Measurements from ENCODE around the gene BPIFB2. TPM values are rescaled to one million over a fixed set of nuclear protein-coding genes. Genes with fewer than 3 reads are reported as not detected.

Gene BPIFB2
- total RNA-seq, 4 donors from 2014 or later, result not detected

- peaks cover 5 to 14% of the 10 kb centered on the region in 2 donors for H3K4me1 ChIP-seq
- intact Hi-C loops (cut with DNase I), result no loop called here
- H3K9me3 ChIP-seq, result no peaks in the 10 kb centered on the region
- WGBS, 2 donors, result 79 to 90% methylated on average over 11 to 23 of the region's 23 CpGs
- TF ChIP-seq POLR2A (IDR thresholded peaks at IDR 0.05) (no peak), CTCF (IDR thresholded peaks at IDR 0.05) (no peak)
- no peak for DNase-seq
- H3K27ac ChIP-seq, result no peak overlapping the region
- H3K4me3 ChIP-seq (replicated peaks in 1 of 3), result no peak overlapping the region
- no peaks in the 10 kb centered on the region for H3K27me3 ChIP-seq
- H3K36me3 ChIP-seq, result no peaks in the 10 kb centered on the region
Measured at GRCh38 chr20:33008336-33009213, 1.1 kb downstream of the BPIFB2 start.

GRCh38 chr20:33009214-33010132, 2.0 kb downstream of the BPIFB2 start:
- WGBS, 2 donors, result 31 to 52% methylated on average over 11 to 15 of the region's 19 CpGs
- no peak overlapping the region for H3K27ac ChIP-seq
- TF ChIP-seq CTCF (IDR thresholded peaks at IDR 0.05) (no peak), POLR2A (IDR thresholded peaks at IDR 0.05) (no peak)
- H3K4me1 ChIP-seq, result peaks cover 5 to 14% of the 10 kb centered on the region in 2 donors
- no peaks in the 10 kb centered on the region for H3K27me3 ChIP-seq
- DNase-seq, result peak; percentile 61 to 66
- H3K9me3 ChIP-seq, result no peaks in the 10 kb centered on the region
- H3K4me3 ChIP-seq (replicated peaks in 1 of 3), result no peak overlapping the region
- H3K36me3 ChIP-seq, result no peaks in the 10 kb centered on the region
- intact Hi-C loops (cut with DNase I), result no loop called here

- intact Hi-C loops (cut with DNase I), result no loop called here
- WGBS, 2 donors, result 20 to 44% methylated on average over 5 of the region's 5 CpGs
- Histone ChIP-seq H3K36me3 (no peaks in the 10 kb centered on the region), H3K4me3 (replicated peaks in 1 of 3) (no peak overlapping the region), H3K9me3 (no peaks in the 10 kb centered on the region), H3K27ac (no peak overlapping the region), H3K27me3 (no peaks in the 10 kb centered on the region), H3K4me1 (peaks cover 5 to 14% of the 10 kb centered on the region in 2 donors)
- peak; percentile 37 to 50 for DNase-seq
- TF ChIP-seq CTCF (IDR thresholded peaks at IDR 0.05), result no peak
- no peak for TF ChIP-seq POLR2A (IDR thresholded peaks at IDR 0.05)
Measured at GRCh38 chr20:33010133-33010504, 2.6 kb downstream of the BPIFB2 start.

- no peak for TF ChIP-seq CTCF (IDR thresholded peaks at IDR 0.05)
- no peak for TF ChIP-seq POLR2A (IDR thresholded peaks at IDR 0.05)
- intact Hi-C loops (cut with DNase I), result no loop called here
Measured at GRCh38 chr20:33010674-33011449, 3.4 kb downstream of the BPIFB2 start.

More at GRCh38 chr20:33010674-33011449, 3.4 kb downstream of the BPIFB2 start:
- H3K27ac ChIP-seq, result no peak overlapping the region
- peak in 1 of 2 donors; percentile 7 for DNase-seq
- peaks cover 5 to 14% of the 10 kb centered on the region in 2 donors for H3K4me1 ChIP-seq
- no peak overlapping the region for H3K4me3 ChIP-seq (replicated peaks in 1 of 3)
- 67 to 72% methylated on average over 6 of the region's 8 CpGs for WGBS, 2 donors
- no peaks in the 10 kb centered on the region for H3K36me3 ChIP-seq
- no peaks in the 10 kb centered on the region for H3K9me3 ChIP-seq
- H3K27me3 ChIP-seq, result no peaks in the 10 kb centered on the region

Measured in thyroid gland (tissue), 4 donors.